ENCODE measurements around the gene MS4A6E.

DNA sequence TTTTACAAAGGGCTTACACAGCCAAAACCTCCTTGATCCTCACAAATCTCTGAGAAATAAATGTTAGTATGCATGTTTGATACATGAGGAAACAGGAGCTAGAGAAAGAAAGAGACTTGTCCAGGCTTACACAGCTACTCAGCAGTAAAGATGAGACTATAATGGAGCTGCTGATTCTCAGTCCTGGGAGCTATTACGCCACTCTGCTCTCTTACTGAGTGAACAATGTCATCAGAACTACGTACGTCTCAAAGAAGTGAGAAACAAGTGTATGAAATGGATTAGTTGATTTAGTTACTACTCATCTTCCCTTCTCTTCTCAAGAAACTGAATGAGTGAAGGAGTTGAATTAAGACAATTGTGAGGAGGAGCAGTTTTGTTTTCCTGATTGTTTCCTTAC is 12.3 kb downstream of the MS4A6E start:
- TF ChIP-seq, protein P1, sequence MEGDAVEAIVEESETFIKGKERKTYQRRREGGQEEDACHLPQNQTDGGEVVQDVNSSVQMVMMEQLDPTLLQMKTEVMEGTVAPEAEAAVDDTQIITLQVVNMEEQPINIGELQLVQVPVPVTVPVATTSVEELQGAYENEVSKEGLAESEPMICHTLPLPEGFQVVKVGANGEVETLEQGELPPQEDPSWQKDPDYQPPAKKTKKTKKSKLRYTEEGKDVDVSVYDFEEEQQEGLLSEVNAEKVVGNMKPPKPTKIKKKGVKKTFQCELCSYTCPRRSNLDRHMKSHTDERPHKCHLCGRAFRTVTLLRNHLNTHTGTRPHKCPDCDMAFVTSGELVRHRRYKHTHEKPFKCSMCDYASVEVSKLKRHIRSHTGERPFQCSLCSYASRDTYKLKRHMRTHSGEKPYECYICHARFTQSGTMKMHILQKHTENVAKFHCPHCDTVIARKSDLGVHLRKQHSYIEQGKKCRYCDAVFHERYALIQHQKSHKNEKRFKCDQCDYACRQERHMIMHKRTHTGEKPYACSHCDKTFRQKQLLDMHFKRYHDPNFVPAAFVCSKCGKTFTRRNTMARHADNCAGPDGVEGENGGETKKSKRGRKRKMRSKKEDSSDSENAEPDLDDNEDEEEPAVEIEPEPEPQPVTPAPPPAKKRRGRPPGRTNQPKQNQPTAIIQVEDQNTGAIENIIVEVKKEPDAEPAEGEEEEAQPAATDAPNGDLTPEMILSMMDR (IDR thresholded peaks at IDR 0.05): no peak
- TF ChIP-seq EZH2 (IDR thresholded peaks at IDR 0.05): no peak

All from neural progenitor cell (in vitro differentiated cells).